IPS-18c (cell line): ENCODE measurements around the gene INSYN2A.
A peak's percentile ranks its signal among the peaks of the same experiment; 100 is the strongest.

Source experiments
- H3K4me3 ChIP-seq: 2 replicates; pipeline ENCODE4 v1.7.0; 2013; ENCODE audit warnings: low read depth, mild to moderate bottlenecking, low read length, moderate library complexity; ENCODE audit not compliant: insufficient read depth
- H3K9me3 ChIP-seq: one replicate; pipeline ENCODE4 v1.6.1; 2013; ENCODE audit warnings: mild to moderate bottlenecking, low read length, moderate library complexity; ENCODE audit not compliant: control insufficient read depth, insufficient read depth

Gene INSYN2A

GRCh38 chr10:127196282-127197153, at the start of gene INSYN2A:
TSS of gene INSYN2A (minus strand) at chr10:127196591. CDS start at chr10:127176395, 20,196 bp downstream.
- H3K4me3 ChIP-seq = peak within 1 kb of the TSS; percentile 53

GRCh38 chr10:127245456-127245855, 49.1 kb upstream of the INSYN2A start:
- H3K9me3 ChIP-seq = no peaks in the 10 kb centered on the region
- H3K4me3 ChIP-seq = no peak overlapping the region

More at GRCh38 chr10:127196282-127197153, at the start of gene INSYN2A:
- no peaks in the 10 kb centered on the region for H3K9me3 ChIP-seq

- Histone ChIP-seq H3K9me3 (no peaks in the 10 kb centered on the region), H3K4me3 (no peak overlapping the region)
Measured at GRCh38 chr10:127243490-127244272, 47.3 kb upstream of the INSYN2A start.

- Histone ChIP-seq H3K4me3 (no peak overlapping the region), H3K9me3 (no peaks in the 10 kb centered on the region)
Measured at GRCh38 chr10:127242914-127243313, 46.5 kb upstream of the INSYN2A start.

GRCh38 chr10:127236266-127236665, 39.9 kb upstream of the INSYN2A start:
- Histone ChIP-seq H3K9me3 (no peaks in the 10 kb centered on the region), H3K4me3 (no peak overlapping the region)

GRCh38 chr10:127234306-127234800, 38.0 kb upstream of the INSYN2A start:
- no peak overlapping the region for H3K4me3 ChIP-seq

GRCh38 chr10:127228195-127228787, 31.9 kb upstream of the INSYN2A start:
- no peak overlapping the region for H3K4me3 ChIP-seq

More at GRCh38 chr10:127234306-127234800, 38.0 kb upstream of the INSYN2A start:
- no peaks in the 10 kb centered on the region for H3K9me3 ChIP-seq

GRCh38 chr10:127227663-127228062, 31.3 kb upstream of the INSYN2A start:
- no peak overlapping the region for H3K4me3 ChIP-seq
- no peaks in the 10 kb centered on the region for H3K9me3 ChIP-seq

More at GRCh38 chr10:127228195-127228787, 31.9 kb upstream of the INSYN2A start:
- H3K9me3 ChIP-seq = no peaks in the 10 kb centered on the region

- Histone ChIP-seq H3K4me3 (no peak overlapping the region), H3K9me3 (no peaks in the 10 kb centered on the region)
Measured at GRCh38 chr10:127227027-127227426, 30.6 kb upstream of the INSYN2A start.

GRCh38 chr10:127221281-127221680, 24.9 kb upstream of the INSYN2A start:
- Histone ChIP-seq H3K4me3 (no peak overlapping the region), H3K9me3 (no peaks in the 10 kb centered on the region)

GRCh38 chr10:127218658-127219057, 22.3 kb upstream of the INSYN2A start:
- Histone ChIP-seq H3K9me3 (no peaks in the 10 kb centered on the region), H3K4me3 (no peak overlapping the region)

GRCh38 chr10:127216786-127217185, 20.4 kb upstream of the INSYN2A start:
- H3K9me3 ChIP-seq = no peaks in the 10 kb centered on the region
- H3K4me3 ChIP-seq = no peak overlapping the region

GRCh38 chr10:127216274-127216673, 19.9 kb upstream of the INSYN2A start:
- no peak overlapping the region for H3K4me3 ChIP-seq
- no peaks in the 10 kb centered on the region for H3K9me3 ChIP-seq

- H3K4me3 ChIP-seq = no peak overlapping the region
- H3K9me3 ChIP-seq = no peaks in the 10 kb centered on the region
Measured at GRCh38 chr10:127215866-127216265, 19.5 kb upstream of the INSYN2A start.

GRCh38 chr10:127210936-127211466, 14.6 kb upstream of the INSYN2A start:
- H3K9me3 ChIP-seq = no peaks in the 10 kb centered on the region
- no peak overlapping the region for H3K4me3 ChIP-seq

- no peaks in the 10 kb centered on the region for H3K9me3 ChIP-seq
- H3K4me3 ChIP-seq = no peak overlapping the region
Measured at GRCh38 chr10:127207081-127207480, 10.7 kb upstream of the INSYN2A start.

- H3K9me3 ChIP-seq = no peaks in the 10 kb centered on the region
- no peak overlapping the region for H3K4me3 ChIP-seq
Measured at GRCh38 chr10:127203067-127203466, 6.7 kb upstream of the INSYN2A start.
